GM06990 (cell line): ENCODE measurements around the gene MCF2L.

Source experiments
- DNase-seq: peaks from one replicate; pipeline ENCODE4 v3.0.0-alpha.2; 2011; ENCODE audit not compliant: insufficient read length; ENCODE audit errors: extremely low read depth
- H3K27me3 ChIP-seq: replicated peaks from 2 replicates; pipeline ENCODE4 v1.6.0; 2011; ENCODE audit warnings: low read length; ENCODE audit not compliant: control insufficient read depth, insufficient read depth
- H3K36me3 ChIP-seq: 2 replicates; pipeline ENCODE4 v1.5.1; 2011; ENCODE audit warnings: low read length; ENCODE audit not compliant: control insufficient read depth, insufficient read depth
- H3K4me3 ChIP-seq: replicated peaks from 2 replicates; pipeline ENCODE4 v1.5.1; 2011; ENCODE audit warnings: low read depth, mild to moderate bottlenecking, control low read depth, low read length
- CTCF ChIP-seq: IDR thresholded peaks from 2 replicates; pipeline ENCODE4 v1.5.1; 2011; ENCODE audit warnings: low read length, control low read depth, mild to moderate bottlenecking, inconsistent platforms; ENCODE audit not compliant: insufficient read depth, poor library complexity, severe bottlenecking

Gene MCF2L

GRCh38 chr13:113036401-113036800 lies 67.4 kb downstream of the MCF2L start:
- Histone ChIP-seq H3K4me3 (no peak overlapping the region), H3K27me3 (no peaks in the 10 kb centered on the region; the same call in 1 of the 2 replicates), H3K36me3 (no peaks in the 10 kb centered on the region)
- TF ChIP-seq CTCF: no peak
- no peak for DNase-seq

DNA sequence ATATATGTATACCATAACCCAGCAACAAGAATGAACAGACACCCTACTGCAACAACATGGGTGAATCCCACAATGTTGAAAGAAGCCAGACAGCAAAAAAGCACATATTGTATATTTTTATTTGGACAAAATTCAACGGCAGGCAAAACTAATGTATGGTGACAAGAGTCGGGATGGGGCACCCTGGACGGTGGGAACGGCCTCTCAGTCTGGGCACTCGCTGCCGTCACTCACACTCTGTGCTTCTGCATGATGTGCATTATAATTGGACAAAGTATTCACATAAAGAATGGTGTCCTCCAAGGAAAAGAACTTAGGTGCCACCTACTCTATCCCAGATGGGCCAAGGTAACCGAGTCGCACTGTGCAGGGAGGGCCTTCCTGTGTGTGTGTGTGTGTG lies 71.0 kb downstream of the MCF2L start:
- Histone ChIP-seq H3K36me3 (no peaks in the 10 kb centered on the region), H3K4me3 (no peak overlapping the region), H3K27me3 (no peaks in the 10 kb centered on the region; the same call in 1 of the 2 replicates)
- no peak for TF ChIP-seq CTCF
- DNase-seq: no peak

- Histone ChIP-seq H3K27me3 (no peaks in the 10 kb centered on the region; the same call in 1 of the 2 replicates), H3K36me3 (no peaks in the 10 kb centered on the region), H3K4me3 (no peak overlapping the region)
- TF ChIP-seq CTCF: no peak
- no peak for DNase-seq
Measured at GRCh38 chr13:113040597-113041292, 71.7 kb downstream of the MCF2L start.

DNA sequence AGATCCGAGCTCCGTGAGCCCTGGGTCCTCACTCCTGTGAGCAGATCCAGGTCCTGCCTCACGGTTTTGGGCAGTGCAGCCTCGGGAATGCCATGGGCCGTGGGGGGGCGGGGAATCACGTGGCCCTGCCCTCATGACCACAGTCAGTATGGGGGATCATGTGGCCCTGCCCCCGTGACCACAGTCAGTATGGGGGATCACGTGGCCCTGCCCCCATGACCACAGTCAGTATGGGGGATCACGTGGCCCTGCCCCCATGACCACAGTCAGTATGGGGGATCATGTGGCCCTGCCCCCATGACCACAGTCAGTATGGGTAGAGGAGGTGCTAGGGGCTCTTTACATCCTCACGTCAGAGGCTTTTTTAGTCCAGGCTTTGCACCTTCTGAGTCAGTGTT lies 72.3 kb downstream of the MCF2L start:
- Histone ChIP-seq H3K4me3 (no peak overlapping the region), H3K36me3 (no peaks in the 10 kb centered on the region), H3K27me3 (no peaks in the 10 kb centered on the region; the same call in 1 of the 2 replicates)
- DNase-seq: no peak
- no peak for TF ChIP-seq CTCF

- Histone ChIP-seq H3K27me3 (no peaks in the 10 kb centered on the region; the same call in 1 of the 2 replicates), H3K36me3 (no peaks in the 10 kb centered on the region), H3K4me3 (no peak overlapping the region)
- no peak for TF ChIP-seq CTCF
- no peak for DNase-seq
Measured at GRCh38 chr13:113041896-113042295, 72.9 kb downstream of the MCF2L start.
